ENCODE results near the gene HIPK2. TPM values are rescaled to one million over a fixed set of nuclear protein-coding genes. Genes with fewer than 3 reads are reported as not detected.

The HIPK2 gene
- total and polyA plus RNA-seq, 2 experiments from 2014 or later: 7.3 to 16.9 TPM

GRCh38 chr7:139734395-139734794 lies 43.4 kb downstream of the HIPK2 start:
- Histone ChIP-seq H2AFZ (no peak overlapping the region), H3K79me2 (replicated peaks; ENCODE audit: insufficient read depth) (peaks cover 17% of the 10 kb centered on the region; the same call in 1 of the 2 replicates), H3K36me3 (ENCODE audit: insufficient read depth) (no peaks in the 10 kb centered on the region), H4K20me1 (replicated peaks; ENCODE audit: insufficient read depth) (peaks cover 5% of the 10 kb centered on the region; the same call in 1 of the 2 replicates), H3K4me1 (ENCODE audit: insufficient read depth) (peaks cover 9% of the 10 kb centered on the region), H3F3A (replicated peaks; ENCODE audit: low read depth) (no peaks in the 10 kb centered on the region), H3K27me3 (ENCODE audit: insufficient read depth) (no peaks in the 10 kb centered on the region), H3K27ac (ENCODE audit: low read depth) (no peak overlapping the region), H3K9me2 (ENCODE audit: insufficient read depth) (no peaks in the 10 kb centered on the region), H3K4me2 (no peak overlapping the region), H3K4me3 (no peak overlapping the region)
- Mint-ChIP-seq H3K36me3 (ENCODE audit: low read depth) (no peaks in the 10 kb centered on the region; the same call in 2 of the 3 replicates), H3K27me3 (ENCODE audit: insufficient read depth, low read depth, poor library complexity) (peaks cover 5% of the 10 kb centered on the region), H3K4me1 (peaks cover 35% of the 10 kb centered on the region), H3K27ac (no peak overlapping the region), H3K4me3 (no peak overlapping the region), H3K9me3 (peaks cover 2% of the 10 kb centered on the region; the same call in 1 of the 3 replicates)
- no peak for DNase-seq (ENCODE audit: low spot score)
- ATAC-seq: no peak
- TF ChIP-seq REST (IDR thresholded peaks at IDR 0.05; ENCODE audit: unreplicated experiment) (no peak), ZNF462 (CRISPR knock-in tag; IDR thresholded peaks at IDR 0.05) (no peak), EZH2phosphoT487 (IDR thresholded peaks at IDR 0.05; ENCODE audit: unreplicated experiment) (no peak), ZNF114 (CRISPR knock-in tag; IDR thresholded peaks at IDR 0.05) (no peak), EZH2 (IDR thresholded peaks at IDR 0.05; ENCODE audit: low read depth, unreplicated experiment) (no peak), CTCF (conservative IDR thresholded peaks at IDR 0.05; ENCODE audit: low read depth in 2 of 2) (no peak), ZNF331 (CRISPR knock-in tag; IDR thresholded peaks at IDR 0.05; ENCODE audit: low read depth) (no peak), NANOG (IDR thresholded peaks at IDR 0.05; ENCODE audit: borderline replicate concordance) (no peak), JUNB (IDR thresholded peaks at IDR 0.05; ENCODE audit: unreplicated experiment) (no peak), CREB1 (CRISPR knock-in tag; IDR thresholded peaks at IDR 0.05; ENCODE audit: low read depth) (no peak), POLR2AphosphoS5 (IDR thresholded peaks at IDR 0.05; ENCODE audit: low read depth) (no peak), ETS1 (IDR thresholded peaks at IDR 0.05) (no peak), STAT1 (IDR thresholded peaks at IDR 0.05; ENCODE audit: unreplicated experiment) (no peak)

Data from GM23338 (cell line).